ENCODE measurements around the gene KY.

- TF ChIP-seq CTCF (conservative IDR thresholded peaks at IDR 0.05 in 1 of 2, IDR thresholded peaks at IDR 0.05 in 1 of 2; ENCODE audit: low read depth in 1 of 2, low read length in 2 of 2), result no peak
- TF ChIP-seq EZH2 (IDR thresholded peaks at IDR 0.05; ENCODE audit: low read length, missing control alignments), result no peak
These were observed 13.1 kb upstream of the KY start for GRCh38 chr3:134663721-134664456.

Measured in fibroblast of lung (primary cell).